ENCODE results near the gene RPAP2.

GRCh38 chr1:92274939-92275338, 23.9 kb upstream of the RPAP2 start:
- TF ChIP-seq, protein P1, sequence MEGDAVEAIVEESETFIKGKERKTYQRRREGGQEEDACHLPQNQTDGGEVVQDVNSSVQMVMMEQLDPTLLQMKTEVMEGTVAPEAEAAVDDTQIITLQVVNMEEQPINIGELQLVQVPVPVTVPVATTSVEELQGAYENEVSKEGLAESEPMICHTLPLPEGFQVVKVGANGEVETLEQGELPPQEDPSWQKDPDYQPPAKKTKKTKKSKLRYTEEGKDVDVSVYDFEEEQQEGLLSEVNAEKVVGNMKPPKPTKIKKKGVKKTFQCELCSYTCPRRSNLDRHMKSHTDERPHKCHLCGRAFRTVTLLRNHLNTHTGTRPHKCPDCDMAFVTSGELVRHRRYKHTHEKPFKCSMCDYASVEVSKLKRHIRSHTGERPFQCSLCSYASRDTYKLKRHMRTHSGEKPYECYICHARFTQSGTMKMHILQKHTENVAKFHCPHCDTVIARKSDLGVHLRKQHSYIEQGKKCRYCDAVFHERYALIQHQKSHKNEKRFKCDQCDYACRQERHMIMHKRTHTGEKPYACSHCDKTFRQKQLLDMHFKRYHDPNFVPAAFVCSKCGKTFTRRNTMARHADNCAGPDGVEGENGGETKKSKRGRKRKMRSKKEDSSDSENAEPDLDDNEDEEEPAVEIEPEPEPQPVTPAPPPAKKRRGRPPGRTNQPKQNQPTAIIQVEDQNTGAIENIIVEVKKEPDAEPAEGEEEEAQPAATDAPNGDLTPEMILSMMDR (IDR thresholded peaks at IDR 0.05): no peak
- no peak for TF ChIP-seq POLR2A (IDR thresholded peaks at IDR 0.05)

Measured in Peyer's patch (tissue), 4 donors.